Neutrophil (primary cell): ENCODE data around the gene ETNK1.

Experiments
- H3K27ac ChIP-seq: fragments of 200-600 bp; sonication (generic); 2 replicates; pipeline ENCODE4 v1.5.1; 2016; ENCODE audit warnings: mild to moderate bottlenecking, moderate library complexity
- H3K27me3 ChIP-seq: fragments of 200-600 bp; sonication (generic); 2 replicates; pipeline ENCODE4 v1.6.0; 2016; ENCODE audit warnings: mild to moderate bottlenecking
- H3K36me3 ChIP-seq: fragments of 200-600 bp; sonication (generic); 2 replicates; pipeline ENCODE4 v1.5.1; 2017
- H3K4me1 ChIP-seq, 2 experiments: fragments of 200-600 bp in 1 of 2; sonication (generic) in 1 of 2; 1 replicate in 1 of 2; 2 replicates in 1 of 2; pipeline versions ENCODE4 v1.5.1 to v1.6.1; 2013 to 2016; ENCODE audit warnings: low read depth in 1 of 2, low read length in 1 of 2, mild to moderate bottlenecking in 1 of 2, moderate library complexity in 1 of 2; ENCODE audit not compliant: control insufficient read depth in 1 of 2, insufficient read depth in 1 of 2
- H3K4me3 ChIP-seq, 2 experiments: fragments of 200-600 bp in 1 of 2; sonication (generic) in 1 of 2; 1 replicate in 1 of 2; 2 replicates in 1 of 2; pipeline ENCODE4 v1.5.1; 2013 to 2016; ENCODE audit warnings: low read depth in 1 of 2, low read length in 1 of 2, mild to moderate bottlenecking in 1 of 2, moderate library complexity in 1 of 2
- H3K9me3 ChIP-seq: fragments of 200-600 bp; sonication (generic); 2 replicates; pipeline ENCODE4 v1.5.1; 2016
- CTCF ChIP-seq: fragments of 200-600 bp; sonication (generic); IDR thresholded peaks from 2 replicates; pipeline ENCODE4 v1.5.1; 2016; ENCODE audit warnings: antibody characterized with exemption

ETNK1 gene

DNA sequence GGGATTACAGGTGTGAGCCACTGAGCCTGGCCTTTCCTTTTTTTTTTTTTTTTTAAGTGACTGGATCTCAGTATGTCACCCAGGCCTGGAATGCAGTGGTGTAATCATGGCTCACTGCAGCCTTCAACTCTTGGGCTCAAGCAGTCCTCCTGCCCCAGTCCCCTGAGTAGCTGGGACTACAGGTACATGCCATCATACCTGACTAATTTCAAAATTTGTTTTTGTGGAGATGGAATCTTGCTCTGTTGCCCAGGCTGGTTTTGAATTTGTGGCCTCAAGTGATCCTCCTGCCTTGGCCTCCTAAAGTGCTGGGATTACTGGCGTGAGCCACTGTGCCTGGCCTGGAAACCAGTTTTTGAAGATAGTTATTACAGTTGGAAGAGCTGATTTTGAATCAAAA is 37.4 kb downstream of the ETNK1 start:
- Histone ChIP-seq H3K9me3 (no peaks in the 10 kb centered on the region), H3K36me3 (peaks cover 5% of the 10 kb centered on the region)
- no peak for TF ChIP-seq CTCF

DNA sequence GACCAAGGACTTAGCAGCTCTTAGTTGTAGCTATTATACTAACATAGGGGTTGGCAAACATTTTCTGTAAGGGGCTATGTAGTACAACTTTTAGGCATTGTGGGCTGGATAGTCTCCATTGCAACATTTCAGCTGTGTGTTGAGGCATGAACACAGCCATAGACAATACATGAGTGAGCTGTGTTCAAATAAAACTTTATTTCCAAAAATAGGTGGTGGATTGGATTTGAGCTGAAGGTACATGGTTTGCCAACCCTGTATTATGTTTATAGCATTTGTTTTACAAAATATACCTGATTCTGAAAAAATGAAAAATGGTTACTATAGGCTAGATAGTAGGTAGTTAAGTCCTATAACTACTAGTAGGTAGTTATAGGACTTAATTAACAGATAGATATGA is 40.5 kb downstream of the ETNK1 start:
- Histone ChIP-seq H3K4me3 (no peak overlapping the region), H3K27ac (no peak overlapping the region), H3K36me3 (peaks cover 5% of the 10 kb centered on the region), H3K9me3 (no peaks in the 10 kb centered on the region), H3K4me1 (no peaks in the 10 kb centered on the region), H3K27me3 (no peaks in the 10 kb centered on the region)
- TF ChIP-seq CTCF: no peak

More for the DNA sequence above, 37.4 kb downstream of the ETNK1 start:
- H3K4me1 ChIP-seq: no peaks in the 10 kb centered on the region
- no peak overlapping the region for H3K27ac ChIP-seq
- H3K4me3 ChIP-seq: no peak overlapping the region
- H3K27me3 ChIP-seq: no peaks in the 10 kb centered on the region

GRCh38 chr12:22667122-22667521 is 42.2 kb downstream of the ETNK1 start:
- TF ChIP-seq CTCF: no peak

GRCh38 chr12:22668441-22668840 is 43.5 kb downstream of the ETNK1 start:
- H3K36me3 ChIP-seq: peaks cover 14% of the 10 kb centered on the region
- H3K27ac ChIP-seq: no peak overlapping the region
- H3K27me3 ChIP-seq: no peaks in the 10 kb centered on the region
- TF ChIP-seq CTCF: no peak
- H3K4me3 ChIP-seq: no peak overlapping the region
- H3K9me3 ChIP-seq: no peaks in the 10 kb centered on the region
- H3K4me1 ChIP-seq: no peaks in the 10 kb centered on the region

More at GRCh38 chr12:22667122-22667521, 42.2 kb downstream of the ETNK1 start:
- Histone ChIP-seq H3K4me1 (no peaks in the 10 kb centered on the region), H3K27ac (no peak overlapping the region), H3K4me3 (no peak overlapping the region), H3K9me3 (no peaks in the 10 kb centered on the region), H3K36me3 (peaks cover 14% of the 10 kb centered on the region), H3K27me3 (no peaks in the 10 kb centered on the region)

DNA sequence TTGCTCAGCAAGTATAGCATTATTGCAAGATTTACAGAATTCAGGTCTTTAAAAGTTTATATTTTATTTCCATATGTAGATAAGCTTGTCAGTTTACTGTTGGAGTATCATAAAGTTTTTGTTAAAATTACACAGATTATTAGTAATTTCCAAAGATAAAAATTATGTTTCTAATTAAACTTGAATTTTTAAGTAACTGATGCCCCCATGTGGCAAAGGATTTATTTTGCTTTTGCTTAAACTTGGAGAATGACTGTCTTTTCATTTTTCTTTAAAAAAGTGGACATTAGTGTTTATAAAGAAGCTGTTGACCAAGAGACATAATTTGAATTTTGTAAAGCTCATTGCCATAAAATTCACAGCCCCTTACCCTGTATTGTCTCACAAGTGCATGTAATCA is 45.8 kb downstream of the ETNK1 start:
- Histone ChIP-seq H3K9me3 (no peaks in the 10 kb centered on the region), H3K36me3 (peaks cover 35% of the 10 kb centered on the region), H3K27me3 (no peaks in the 10 kb centered on the region), H3K4me3 (no peak overlapping the region), H3K4me1 (no peaks in the 10 kb centered on the region), H3K27ac (no peak overlapping the region)
- TF ChIP-seq CTCF: no peak

DNA sequence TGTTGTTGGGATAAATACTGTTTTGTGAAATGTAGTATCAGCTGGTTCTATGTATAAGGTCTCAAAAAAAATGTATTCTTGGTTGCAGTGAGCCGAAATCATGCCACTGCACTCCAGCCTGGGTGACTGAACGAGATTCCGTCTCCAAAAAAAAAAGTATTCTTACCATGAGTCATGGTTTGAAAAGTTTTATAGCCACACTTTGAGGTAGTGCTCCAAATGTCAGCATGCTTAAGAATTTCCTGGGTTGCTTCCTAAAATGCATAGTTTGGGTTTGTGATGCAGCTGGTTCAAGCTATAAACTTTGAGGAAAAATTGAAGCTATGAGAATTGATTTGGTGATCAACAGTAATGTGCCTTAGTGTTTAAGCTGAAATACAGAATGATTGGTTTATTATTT is 48.0 kb downstream of the ETNK1 start:
- Histone ChIP-seq H3K27me3 (no peaks in the 10 kb centered on the region), H3K9me3 (no peaks in the 10 kb centered on the region), H3K36me3 (peaks cover 36% of the 10 kb centered on the region), H3K4me3 (no peak overlapping the region), H3K27ac (no peak overlapping the region), H3K4me1 (peaks cover 5 to 7% of the 10 kb centered on the region in 2 experiments)
- no peak for TF ChIP-seq CTCF
